Esophagus muscularis mucosa (tissue), 4 donors: ENCODE data around the gene MSL2. TPM values are rescaled to one million over a fixed set of nuclear protein-coding genes. Genes with fewer than 3 reads are reported as not detected.

Source experiments
- DNase-seq: peaks from one replicate; pipeline ENCODE4 v3.0.0-alpha.2; 2017; ENCODE audit errors: extremely low spot score
- H3K27ac ChIP-seq, 4 donors: fragments of 200-600 bp; sonication (generic); replicated peaks in 1 of 4; 1 replicate in 3 of 4; 2 replicates in 1 of 4; pipeline ENCODE4 v1.5.1; 2016 to 2019; ENCODE audit warnings: mild to moderate bottlenecking in 1 of 4
- H3K27me3 ChIP-seq, 4 donors: fragments of 200-600 bp; sonication (generic); one replicate each; pipeline versions ENCODE4 v1.5.1 to v1.6.0; 2016 to 2019
- H3K36me3 ChIP-seq, 4 donors: fragments of 200-600 bp; sonication (generic); one replicate each; pipeline ENCODE4 v1.5.1; 2016 to 2019
- H3K4me1 ChIP-seq, 4 donors: fragments of 200-600 bp; sonication (generic); one replicate each; pipeline ENCODE4 v1.5.1; 2016 to 2019
- H3K4me3 ChIP-seq, 4 donors: fragments of 200-600 bp; sonication (generic); 1 replicate in 2 of 4; 2 replicates in 2 of 4; pipeline ENCODE4 v1.5.1; 2016 to 2019; ENCODE audit warnings: mild to moderate bottlenecking in 4 of 4, moderate library complexity in 1 of 4
- H3K9me3 ChIP-seq, 4 donors: fragments of 200-600 bp; sonication (generic); 1 replicate in 3 of 4; 2 replicates in 1 of 4; pipeline ENCODE4 v1.5.1; 2016 to 2019
- EP300 ChIP-seq: sonication (generic); formaldehyde crosslinking; IDR thresholded peaks from one replicate; pipeline ENCODE4 v1.6.1; 2017; ENCODE audit warnings: antibody characterized with exemption
- POLR2A ChIP-seq: fragments of 450-650 bp; IDR thresholded peaks from one replicate; pipeline ENCODE4 v1.6.1; 2017; ENCODE audit warnings: antibody characterized with exemption, moderate library complexity, mild to moderate bottlenecking, low read depth
- POLR2AphosphoS5 ChIP-seq, 2 donors: sonication (generic); formaldehyde crosslinking; IDR thresholded peaks; one replicate each; pipeline ENCODE4 v1.6.1; 2017; ENCODE audit warnings: antibody characterized with exemption in 2 of 2
- WGBS: methylation state at CpG from one replicate; pipeline ENCODE4 v1.1.5; 2018; 5-methylcytosine and 5-hydroxymethylcytosine counted together
- intact Hi-C: fragments of 100-400 bp; cut with DNase I; formaldehyde crosslinking; loops from one replicate; pipeline ENCODE4 v1.15.1; 2023
- total RNA-seq, 4 donors: library from RNA; depleted of rRNA; stranded (reverse); fragments of >200 nt; gene quantifications; one replicate each; pipeline versions ENCODE4 v1.1.0 to v1.2.1, GENCODE V29; 2016
- TF ChIP-seq, protein P1 (sequence below), 3 experiments: fragments of 200-600 bp in 2 of 3; fragments of 450-650 bp in 1 of 3; sonication (generic) in 2 of 3; IDR thresholded peaks; one replicate each; pipeline ENCODE4 v1.5.1; 2017 to 2019; ENCODE audit warnings: antibody characterized with exemption in 3 of 3, mild to moderate bottlenecking in 2 of 3, moderate library complexity in 1 of 3

Gene MSL2
- total RNA-seq, 4 donors from 2014 or later = 18.7 to 25.3 (median 23.5) TPM

DNA sequence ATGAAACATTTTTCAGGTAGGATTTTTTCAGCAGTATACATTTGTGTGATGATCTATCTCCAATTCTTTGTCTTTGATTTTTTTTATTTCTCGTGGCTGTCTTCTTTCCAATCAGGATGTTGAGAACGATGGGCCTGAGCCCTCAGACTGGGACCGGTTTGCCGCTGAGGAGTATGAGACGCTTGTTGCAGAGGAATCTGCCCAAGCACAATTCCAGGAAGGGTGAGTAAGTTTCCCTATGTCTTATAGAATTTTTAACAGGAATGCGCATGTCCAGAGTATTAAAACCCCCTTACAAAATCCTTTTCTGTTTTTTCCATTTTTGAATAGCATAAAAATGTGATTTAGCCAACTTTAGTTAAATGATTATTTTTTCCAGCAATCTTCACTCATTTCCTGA lies 90.0 kb downstream of the MSL2 start:
- no peaks in the 10 kb centered on the region for H3K27me3 ChIP-seq
- no peak overlapping the region for H3K27ac ChIP-seq
- H3K36me3 ChIP-seq = peaks cover 0 to 67% (median 48%) of the 10 kb centered on the region in 4 donors
- 90% methylated on average over 6 of the region's 6 CpGs for WGBS
- intact Hi-C loops = no loop called here
- no peak for DNase-seq
- no peaks in the 10 kb centered on the region for H3K9me3 ChIP-seq
- H3K4me1 ChIP-seq = no peaks in the 10 kb centered on the region
- H3K4me3 ChIP-seq = no peak overlapping the region
- no peak for TF ChIP-seq EP300
- no peak for TF ChIP-seq POLR2AphosphoS5 (IDR thresholded peaks at IDR 0.05)
- no peak for TF ChIP-seq POLR2A
- TF ChIP-seq, protein P1, sequence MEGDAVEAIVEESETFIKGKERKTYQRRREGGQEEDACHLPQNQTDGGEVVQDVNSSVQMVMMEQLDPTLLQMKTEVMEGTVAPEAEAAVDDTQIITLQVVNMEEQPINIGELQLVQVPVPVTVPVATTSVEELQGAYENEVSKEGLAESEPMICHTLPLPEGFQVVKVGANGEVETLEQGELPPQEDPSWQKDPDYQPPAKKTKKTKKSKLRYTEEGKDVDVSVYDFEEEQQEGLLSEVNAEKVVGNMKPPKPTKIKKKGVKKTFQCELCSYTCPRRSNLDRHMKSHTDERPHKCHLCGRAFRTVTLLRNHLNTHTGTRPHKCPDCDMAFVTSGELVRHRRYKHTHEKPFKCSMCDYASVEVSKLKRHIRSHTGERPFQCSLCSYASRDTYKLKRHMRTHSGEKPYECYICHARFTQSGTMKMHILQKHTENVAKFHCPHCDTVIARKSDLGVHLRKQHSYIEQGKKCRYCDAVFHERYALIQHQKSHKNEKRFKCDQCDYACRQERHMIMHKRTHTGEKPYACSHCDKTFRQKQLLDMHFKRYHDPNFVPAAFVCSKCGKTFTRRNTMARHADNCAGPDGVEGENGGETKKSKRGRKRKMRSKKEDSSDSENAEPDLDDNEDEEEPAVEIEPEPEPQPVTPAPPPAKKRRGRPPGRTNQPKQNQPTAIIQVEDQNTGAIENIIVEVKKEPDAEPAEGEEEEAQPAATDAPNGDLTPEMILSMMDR (IDR thresholded peaks at IDR 0.05) = no peak

- TF ChIP-seq EP300 = no peak
- WGBS = 87% methylated on average over 4 of the region's 4 CpGs
- H3K36me3 ChIP-seq = peaks cover 0 to 78% (median 48%) of the 10 kb centered on the region in 4 donors
- no peak for DNase-seq
- no peak overlapping the region for H3K27ac ChIP-seq
- no peaks in the 10 kb centered on the region for H3K27me3 ChIP-seq
- intact Hi-C loops = no loop called here
- H3K4me1 ChIP-seq = no peaks in the 10 kb centered on the region
- no peak overlapping the region for H3K4me3 ChIP-seq
- H3K9me3 ChIP-seq = no peaks in the 10 kb centered on the region
Measured at GRCh38 chr3:136105044-136105443, 91.1 kb downstream of the MSL2 start.

Other genes starting within 250 kb of the MSL2 start
- 10 to 100 TPM; 19.4 to 28.9 (median 26.3) TPM for gene PPP2R3A, start 230.6 kb downstream of the MSL2 start, total RNA-seq
- gene PCCB, start 54.0 kb upstream of the MSL2 start, total RNA-seq = 10 to 100 TPM; 25.8 to 35.6 (median 31.4) TPM